IPS-18c (cell line): ENCODE results near the gene FGD4.

Experiments
- H3K4me3 ChIP-seq: 2 replicates; pipeline ENCODE4 v1.7.0; 2013; ENCODE audit warnings: low read depth, mild to moderate bottlenecking, low read length, moderate library complexity; ENCODE audit not compliant: insufficient read depth
- H3K9me3 ChIP-seq: one replicate; pipeline ENCODE4 v1.6.1; 2013; ENCODE audit warnings: mild to moderate bottlenecking, low read length, moderate library complexity; ENCODE audit not compliant: control insufficient read depth, insufficient read depth

The FGD4 gene

DNA sequence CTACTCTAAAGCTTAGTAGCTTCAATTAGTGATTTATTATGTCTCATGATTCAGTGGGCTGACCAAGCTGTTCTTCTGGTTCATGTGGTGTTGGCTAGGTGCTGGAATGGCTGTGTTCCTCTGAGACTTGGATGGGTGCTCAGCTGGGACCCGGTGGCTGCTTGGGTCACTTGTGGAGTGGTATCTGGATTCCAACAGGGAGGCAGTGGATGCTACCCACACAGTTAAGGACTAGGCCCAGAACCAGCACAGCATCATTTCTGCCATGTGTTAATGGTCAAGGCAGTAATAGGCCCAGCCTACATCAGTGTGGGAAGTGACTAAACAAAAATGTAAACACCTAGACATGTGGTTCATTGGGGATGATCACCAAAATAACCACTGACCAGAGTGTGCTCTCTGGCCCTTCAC, 72.2 kb downstream of the FGD4 start:
- Histone ChIP-seq H3K9me3 (no peaks in the 10 kb centered on the region), H3K4me3 (no peak overlapping the region)

DNA sequence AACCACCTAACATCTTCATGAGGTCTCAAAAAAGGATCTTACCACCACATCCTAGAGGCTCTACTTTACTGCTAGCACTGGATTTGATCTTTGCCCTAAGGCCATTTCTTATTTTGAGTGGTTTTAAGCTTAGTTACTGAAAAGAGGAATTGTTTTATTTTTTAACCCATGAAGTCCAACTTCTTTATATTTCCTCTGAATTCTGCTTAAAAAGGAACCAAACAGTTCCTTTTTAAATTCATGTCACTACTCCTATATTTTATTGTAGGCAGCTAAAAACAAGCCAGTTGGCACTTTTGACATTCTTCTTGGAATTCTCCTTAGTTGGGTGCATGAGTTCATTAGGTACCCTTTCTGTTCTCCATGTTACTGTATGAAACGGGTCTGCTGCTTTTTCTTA, 76.4 kb downstream of the FGD4 start:
- Histone ChIP-seq H3K9me3 (no peaks in the 10 kb centered on the region), H3K4me3 (no peak overlapping the region)

DNA sequence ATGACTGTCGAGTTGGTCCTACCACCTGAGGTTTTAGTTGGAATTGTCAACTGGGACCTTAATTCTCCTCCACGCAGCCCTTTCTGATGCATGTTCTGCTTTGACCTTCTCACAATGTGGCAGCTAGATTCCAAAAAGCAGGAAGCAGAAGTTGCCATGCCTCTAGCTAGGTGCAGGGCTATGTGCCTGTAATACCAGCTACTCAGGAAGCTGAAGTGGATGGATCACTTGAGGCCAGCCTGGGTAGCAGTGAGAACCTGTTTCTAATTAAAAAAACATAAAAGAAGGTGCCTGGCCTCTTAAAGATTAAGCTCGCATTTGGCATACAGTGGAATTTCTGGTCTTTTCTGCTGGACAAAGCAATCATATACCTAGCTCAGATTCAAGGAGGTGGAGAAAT, 77.1 kb downstream of the FGD4 start:
- Histone ChIP-seq H3K4me3 (no peak overlapping the region), H3K9me3 (no peaks in the 10 kb centered on the region)

DNA sequence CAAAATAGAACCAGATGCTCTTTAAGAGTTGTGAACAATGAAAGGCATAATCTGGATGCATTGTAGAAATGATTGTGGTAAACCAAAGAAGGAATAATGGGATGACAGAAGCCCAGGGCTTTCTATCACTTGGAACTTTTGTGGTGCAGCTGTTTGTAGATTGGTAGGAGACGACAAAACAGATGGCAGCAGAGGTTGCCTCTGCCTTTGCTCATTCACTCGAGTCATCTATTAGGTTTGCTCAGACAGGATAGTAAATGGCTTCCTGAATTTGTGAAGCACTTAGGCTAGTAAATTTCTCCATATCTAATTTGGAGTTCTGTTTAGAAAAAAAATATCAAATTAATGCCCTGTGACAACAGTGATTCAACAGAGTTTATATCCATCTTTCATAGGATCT, 78.4 kb downstream of the FGD4 start:
- H3K9me3 ChIP-seq = no peaks in the 10 kb centered on the region
- H3K4me3 ChIP-seq = no peak overlapping the region

DNA sequence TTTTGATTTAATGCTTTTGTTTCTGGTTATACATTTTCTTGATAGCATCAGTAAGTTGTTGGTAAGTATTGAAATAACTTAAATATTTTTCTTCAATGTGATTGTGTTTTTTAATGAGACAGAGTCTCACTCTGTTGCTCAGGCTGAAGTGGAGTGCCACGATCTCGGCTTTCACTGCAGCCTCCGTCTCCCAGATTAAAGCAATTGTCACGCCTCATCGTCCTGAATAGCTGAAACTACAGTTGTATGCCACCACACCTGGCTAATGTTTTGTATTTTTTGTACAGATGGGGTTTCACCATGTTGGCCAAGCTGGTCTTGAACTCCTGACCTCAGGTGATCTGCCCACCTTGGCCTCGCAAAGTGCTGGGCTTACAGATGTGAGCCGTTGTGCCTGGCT, 78.8 kb downstream of the FGD4 start:
- Histone ChIP-seq H3K4me3 (no peak overlapping the region), H3K9me3 (no peaks in the 10 kb centered on the region)

DNA sequence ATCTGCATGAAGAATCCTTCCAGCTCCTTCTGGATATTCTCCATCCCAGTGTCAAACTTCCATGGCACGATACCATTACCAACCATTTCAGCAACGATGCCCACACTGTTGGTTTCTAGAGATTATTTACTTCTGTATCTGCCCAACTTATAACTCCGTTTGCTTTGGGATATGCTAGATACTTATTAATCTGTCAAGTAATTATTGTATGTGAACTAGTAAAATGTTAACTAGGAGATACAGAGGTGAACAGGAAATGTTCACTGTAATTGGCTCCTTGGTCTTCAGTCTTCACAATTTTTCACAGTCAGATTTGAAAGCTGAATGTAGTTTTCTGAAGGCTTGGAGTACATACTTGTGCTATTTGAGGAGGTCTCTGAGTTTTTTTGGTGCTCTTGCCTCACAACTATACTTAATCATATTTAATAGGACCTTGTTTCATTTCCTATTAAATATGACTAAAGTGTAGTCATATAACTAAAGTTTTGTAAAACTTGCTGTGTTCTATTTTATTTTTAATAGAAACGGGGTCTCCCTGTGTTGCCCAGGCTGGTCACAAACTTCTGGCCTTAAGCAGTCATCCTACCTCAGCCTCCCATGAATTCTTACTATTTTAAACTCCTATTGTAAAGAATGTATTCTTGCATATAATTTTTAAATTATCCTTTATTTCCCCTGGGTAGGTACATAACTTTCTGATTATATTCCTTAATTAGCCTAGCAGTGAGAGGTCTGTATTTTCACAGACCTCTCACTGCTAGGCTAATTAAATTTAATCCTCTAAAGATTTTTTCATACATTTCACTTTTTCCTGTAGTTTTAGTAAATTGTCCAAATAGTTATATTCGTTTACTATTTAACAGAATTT, 79.7 kb downstream of the FGD4 start:
- Histone ChIP-seq H3K9me3 (no peaks in the 10 kb centered on the region), H3K4me3 (no peak overlapping the region)

DNA sequence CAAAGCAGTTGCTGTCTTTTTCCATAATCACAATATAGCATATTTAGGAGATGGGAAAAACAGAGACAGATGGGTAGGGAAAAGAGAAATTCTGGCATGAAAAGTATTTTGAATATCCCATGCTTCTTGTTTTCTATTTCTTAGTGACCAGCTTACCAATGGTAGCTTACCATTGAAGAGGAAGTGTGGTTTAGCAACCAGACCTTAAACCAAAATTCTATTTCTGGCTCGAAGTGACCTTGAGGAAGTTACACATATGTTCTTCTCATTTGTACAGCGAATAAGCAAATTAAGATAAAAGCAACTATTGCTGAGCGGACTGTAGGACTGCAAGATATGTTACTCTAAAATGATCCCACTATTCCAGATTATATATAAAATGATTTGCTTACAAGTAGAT, 82.9 kb downstream of the FGD4 start:
- no peaks in the 10 kb centered on the region for H3K9me3 ChIP-seq
- H3K4me3 ChIP-seq = no peak overlapping the region

DNA sequence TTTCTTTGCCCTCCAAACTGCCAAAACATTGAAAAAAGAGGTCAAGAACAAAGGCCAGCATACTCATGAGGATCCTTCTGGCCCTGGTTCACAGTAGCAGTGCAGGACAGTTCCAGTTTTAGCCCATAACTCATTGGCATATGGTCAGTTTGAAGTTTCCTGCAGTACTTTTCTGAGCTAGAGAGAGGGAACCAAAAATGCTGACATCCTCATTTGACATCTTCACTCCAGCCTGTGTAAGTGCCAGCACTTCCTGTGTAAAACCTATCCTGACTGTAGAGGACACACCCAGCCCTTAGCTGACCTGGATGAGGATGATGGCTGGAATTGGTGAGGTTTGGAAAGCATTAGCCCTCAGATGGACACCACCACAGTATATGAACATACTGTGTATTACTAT, 84.1 kb downstream of the FGD4 start:
- no peaks in the 10 kb centered on the region for H3K9me3 ChIP-seq
- H3K4me3 ChIP-seq = no peak overlapping the region

DNA sequence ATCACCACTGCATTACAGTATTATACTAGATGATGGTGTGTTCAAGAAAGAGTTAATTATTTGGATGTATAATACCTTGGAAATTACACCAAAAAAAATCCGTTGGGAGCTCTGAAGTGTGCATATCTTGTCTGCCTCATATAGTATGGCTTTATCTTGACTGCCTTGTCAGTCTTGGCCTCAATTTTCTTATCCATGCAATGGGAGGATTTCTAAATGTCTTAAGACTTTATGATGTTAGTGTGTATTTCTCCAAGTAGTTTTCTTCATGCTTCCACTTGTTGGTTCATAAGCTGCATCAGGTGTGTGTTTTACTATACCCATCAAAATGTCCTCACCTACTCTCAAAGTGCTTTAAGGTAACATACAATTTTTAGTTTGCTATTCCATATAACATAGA, 84.6 kb downstream of the FGD4 start:
- Histone ChIP-seq H3K9me3 (no peaks in the 10 kb centered on the region), H3K4me3 (no peak overlapping the region)

DNA sequence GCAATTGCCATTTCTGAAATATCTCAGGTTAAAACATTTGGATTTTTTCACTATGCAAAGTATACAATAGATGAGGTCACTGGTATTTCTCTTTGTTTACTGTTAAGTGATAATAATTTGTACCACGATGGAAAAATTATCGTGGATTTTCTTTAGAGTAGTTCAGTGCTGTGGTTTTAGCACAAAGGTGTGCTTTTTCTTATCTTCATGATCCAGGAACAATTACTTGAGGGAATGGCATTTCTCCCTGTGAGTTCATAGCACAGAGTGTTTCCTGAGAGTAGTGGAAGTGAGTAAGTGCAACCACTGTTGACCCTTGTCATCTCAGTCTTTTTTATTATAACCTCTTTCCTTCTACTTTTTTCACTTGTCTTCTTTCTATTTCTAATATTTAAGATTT, 86.8 kb downstream of the FGD4 start:
- no peak overlapping the region for H3K4me3 ChIP-seq

DNA sequence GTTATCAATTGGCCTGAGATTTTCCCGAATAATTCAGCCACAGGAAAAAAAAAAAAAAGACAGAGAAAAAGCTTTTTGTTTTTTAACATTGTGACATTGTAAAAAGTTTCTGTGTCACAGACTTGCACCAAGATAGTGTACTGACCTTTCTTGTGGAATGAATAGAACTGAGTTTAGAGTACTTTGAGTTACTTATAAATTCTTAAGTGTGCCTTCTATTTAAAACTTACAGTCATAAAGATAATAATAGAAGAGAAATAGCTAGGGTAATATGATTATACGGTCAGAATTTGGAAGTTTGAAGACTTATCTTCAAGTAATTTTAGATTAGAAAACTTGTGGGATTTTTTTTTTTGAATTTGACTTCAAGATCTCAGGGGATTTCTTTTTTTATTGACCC, 88.8 kb downstream of the FGD4 start:
- Histone ChIP-seq H3K9me3 (no peaks in the 10 kb centered on the region), H3K4me3 (no peak overlapping the region)

More for the DNA sequence above, 86.8 kb downstream of the FGD4 start:
- no peaks in the 10 kb centered on the region for H3K9me3 ChIP-seq

DNA sequence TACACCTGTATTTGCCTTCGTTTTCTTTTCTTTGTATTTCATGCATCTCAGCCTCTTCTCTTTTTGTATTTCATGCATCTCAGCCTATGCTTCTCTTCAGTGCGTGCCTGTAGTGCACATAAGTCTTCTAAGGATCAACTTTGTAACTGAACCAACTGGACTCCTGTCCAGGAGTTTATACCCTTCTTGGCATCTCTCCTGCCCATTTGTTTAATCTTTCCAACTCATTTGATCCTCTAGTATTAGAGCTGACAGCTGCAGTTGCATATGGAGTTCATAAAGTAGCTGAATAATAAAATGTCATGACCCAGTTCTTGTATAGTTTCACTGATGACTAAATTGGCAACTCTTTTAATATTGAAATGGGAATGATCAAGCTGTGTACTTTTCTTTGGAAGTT, 89.7 kb downstream of the FGD4 start:
- no peaks in the 10 kb centered on the region for H3K9me3 ChIP-seq
- H3K4me3 ChIP-seq = no peak overlapping the region

DNA sequence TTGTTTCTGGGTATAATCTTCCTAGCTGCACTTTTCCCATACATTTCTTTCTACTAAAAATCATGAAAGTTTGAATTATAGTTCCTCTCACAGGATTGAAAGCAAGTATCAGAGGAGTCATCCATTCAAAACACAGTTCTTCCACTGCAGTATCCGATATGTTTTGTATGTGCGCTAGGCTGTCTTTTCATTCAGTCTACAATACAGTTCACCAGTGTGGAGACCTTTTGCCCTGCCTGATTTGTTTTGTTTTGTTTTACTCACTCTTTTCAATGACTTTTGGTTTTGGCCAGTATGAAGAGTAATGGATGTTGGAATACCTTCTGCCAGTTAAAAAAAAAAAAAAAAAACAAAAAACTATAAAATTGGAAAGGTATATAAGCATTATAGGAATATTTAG, 91.4 kb downstream of the FGD4 start:
- Histone ChIP-seq H3K9me3 (no peaks in the 10 kb centered on the region), H3K4me3 (no peak overlapping the region)

DNA sequence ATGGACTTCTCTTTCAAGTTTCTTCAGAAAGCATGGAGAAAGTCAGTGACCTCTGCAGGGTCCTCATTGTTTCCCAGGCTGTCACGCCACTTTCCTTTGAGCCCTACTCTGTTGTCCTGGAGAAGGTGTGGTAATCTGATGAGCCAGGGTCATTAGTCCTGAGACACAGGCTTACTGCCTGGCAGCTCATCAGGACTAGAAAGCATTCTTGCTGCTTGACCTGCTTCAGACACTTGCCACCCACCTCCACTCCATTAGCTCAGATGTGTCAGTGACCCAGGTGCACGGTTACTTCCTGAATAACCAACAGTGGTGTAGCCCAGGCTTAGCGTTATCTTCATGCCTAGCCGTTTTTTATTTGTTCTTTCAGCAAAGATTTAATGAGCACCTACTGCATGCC, 93.9 kb downstream of the FGD4 start:
- no peak overlapping the region for H3K4me3 ChIP-seq
- H3K9me3 ChIP-seq = no peaks in the 10 kb centered on the region

DNA sequence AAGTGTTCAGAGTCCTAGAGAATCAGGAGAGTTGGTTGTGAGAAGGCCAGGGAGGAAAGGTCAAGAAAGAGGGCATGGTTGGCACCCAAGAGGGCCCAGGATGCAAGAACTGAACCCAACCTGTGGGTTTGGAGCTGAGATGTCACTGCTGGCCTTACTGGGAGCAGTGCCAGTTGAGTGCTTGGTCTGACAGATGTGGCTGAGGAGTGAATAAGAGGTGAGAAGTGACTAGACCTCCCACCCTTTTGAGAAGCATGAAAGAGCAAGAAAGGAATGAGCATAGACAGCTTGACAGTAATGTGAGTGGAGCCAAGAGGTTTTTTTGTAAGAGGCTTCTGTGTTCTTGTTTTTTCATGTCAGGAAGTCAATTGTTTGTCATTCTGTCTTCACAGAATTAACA, 95.3 kb downstream of the FGD4 start:
- no peaks in the 10 kb centered on the region for H3K9me3 ChIP-seq
- no peak overlapping the region for H3K4me3 ChIP-seq

DNA sequence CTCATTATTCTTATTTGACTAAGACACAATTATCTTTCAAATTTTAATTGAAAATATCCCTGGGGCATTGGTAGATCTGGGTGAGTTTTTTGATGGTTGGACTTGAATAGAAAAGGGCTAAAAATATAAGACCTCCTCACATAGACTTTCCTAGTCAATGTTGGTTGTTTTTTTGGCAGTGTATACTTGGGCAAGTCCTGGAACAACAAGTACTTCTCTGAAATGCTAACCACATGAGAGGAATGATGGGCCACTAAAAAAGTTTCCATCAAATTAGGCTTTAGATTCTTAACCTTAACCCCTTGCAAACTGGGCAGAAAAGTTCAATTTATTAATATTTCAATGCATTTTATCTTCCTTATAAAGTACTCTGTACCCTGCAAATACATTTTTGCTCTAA, 97.6 kb downstream of the FGD4 start:
- Histone ChIP-seq H3K4me3 (no peak overlapping the region), H3K9me3 (no peaks in the 10 kb centered on the region)

DNA sequence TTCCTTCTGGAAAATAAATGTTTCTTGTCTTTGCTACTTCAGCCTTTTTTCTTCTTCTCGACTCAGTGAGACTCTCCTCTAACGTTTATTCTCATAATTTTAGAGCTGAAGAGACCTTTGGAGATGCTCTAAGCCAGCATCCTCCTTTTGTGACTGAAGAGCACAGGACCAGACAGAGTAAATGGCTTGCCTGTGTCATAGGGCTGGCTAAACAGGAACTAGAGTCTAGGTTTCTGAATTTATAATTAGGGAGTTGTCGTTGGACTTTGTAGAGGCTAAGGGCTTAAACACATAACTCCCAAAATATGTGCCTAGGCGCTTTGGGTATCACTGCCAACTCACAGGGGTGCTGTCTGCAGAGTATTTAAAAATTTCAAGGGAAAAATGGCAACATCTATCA, 98.5 kb downstream of the FGD4 start:
- H3K4me3 ChIP-seq = no peak overlapping the region
- H3K9me3 ChIP-seq = no peaks in the 10 kb centered on the region

DNA sequence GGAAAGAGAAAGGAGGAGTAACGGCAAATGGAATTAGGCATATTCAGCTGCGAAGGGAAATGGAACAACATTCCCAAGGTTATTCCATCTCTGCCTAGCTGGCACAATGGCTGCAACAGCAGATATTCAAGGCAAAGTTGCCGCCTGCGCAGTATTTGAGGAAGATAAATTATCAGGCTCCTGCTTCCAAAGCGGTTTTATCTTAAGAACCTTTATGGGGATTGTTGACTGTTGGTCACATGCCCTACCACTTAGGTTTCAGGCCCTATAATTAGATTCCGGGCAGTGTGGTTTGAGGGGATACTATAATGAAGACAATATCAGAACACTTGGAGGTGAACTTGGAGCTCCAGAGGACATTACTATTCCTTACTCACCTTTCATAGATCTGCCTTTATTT, 99.7 kb downstream of the FGD4 start:
- Histone ChIP-seq H3K4me3 (no peak overlapping the region), H3K9me3 (no peaks in the 10 kb centered on the region)

DNA sequence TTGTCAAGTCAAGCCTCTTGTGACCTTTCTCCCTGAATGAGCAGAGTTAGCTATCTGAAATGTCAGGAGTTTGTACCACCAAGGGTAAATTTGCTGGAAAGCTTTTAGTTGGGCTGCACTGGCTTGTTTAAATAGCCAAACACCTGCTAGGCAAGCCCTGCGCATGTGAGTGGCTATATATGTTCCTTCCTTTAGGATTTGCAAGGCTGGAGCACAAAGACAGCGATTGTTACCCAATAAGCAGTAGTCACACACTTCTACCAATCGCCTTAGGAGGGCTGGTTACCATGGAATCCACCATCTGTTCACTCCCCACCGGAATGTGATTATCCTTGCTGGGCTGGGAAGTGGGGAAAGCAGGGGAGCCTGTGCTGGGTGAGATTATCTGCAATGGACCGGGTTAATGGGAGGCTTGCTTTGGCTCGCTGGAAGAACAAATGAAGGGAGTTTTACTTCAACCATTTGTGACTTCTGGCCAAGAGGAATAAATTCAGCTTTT, 102.5 kb downstream of the FGD4 start:
- Histone ChIP-seq H3K4me3 (peak overlapping the region; percentile 22; the same call in 1 of the 2 replicates), H3K9me3 (no peaks in the 10 kb centered on the region)
